ENCODE data around the gene SCO1. TPM values are rescaled to one million over a fixed set of nuclear protein-coding genes. Genes with fewer than 3 reads are reported as not detected.

SCO1 gene
- total and polyA plus RNA-seq, 2 of the 4 experiments (the other 2 are of a cell fraction), result 17.0 to 21.7 TPM

GRCh38 chr17:10663231-10663630 is 34.1 kb downstream of the SCO1 start:
- H3K27ac ChIP-seq (ENCODE audit: insufficient read depth, low read length), result no peak overlapping the region
- H2AFZ ChIP-seq (replicated peaks; ENCODE audit: low read length, poor library complexity), result no peak overlapping the region
- intact Hi-C loops (cut with micrococcal nuclease) (no loop called here), in situ Hi-C loops (cut with MboI; ENCODE audit: low sequenced_read_pairs) (loop anchor here (10.0 to 25.0 kb wide), 2 partner anchors 62 to 1324 kb away; partner anchors contain the start of gene ZNF18), dilution Hi-C loops (cut with HindIII; ENCODE audit: low sequenced_read_pairs, unreplicated experiment) (no loop called here)
- no peak overlapping the region for H2AK5ac ChIP-seq (ENCODE audit: low read depth, low read length)
- no peak overlapping the region for H3K56ac ChIP-seq (ENCODE audit: extremely low read depth, insufficient read depth, low read length)
- H4K20me1 ChIP-seq (ENCODE audit: insufficient read depth, low read length), result no peaks in the 10 kb centered on the region
- DNase-seq, result no peak
- CTCF ChIA-PET, result no interaction called here
- TF ChIP-seq CHD1 (IDR thresholded peaks at IDR 0.05; ENCODE audit: low read depth, low read length), result no peak
- TF ChIP-seq NFE2L2 (IDR thresholded peaks at IDR 0.05; ENCODE audit: low read depth, low read length), result no peak
- no peak for TF ChIP-seq ELK1 (IDR thresholded peaks at IDR 0.05; ENCODE audit: borderline replicate concordance, low read depth, low read length)
- no peak for TF ChIP-seq MAFK (IDR thresholded peaks at IDR 0.05; ENCODE audit: low read depth, low read length)
- TF ChIP-seq USF2 (IDR thresholded peaks at IDR 0.05; ENCODE audit: low read depth, low read length), result no peak
- TF ChIP-seq POLR2A (IDR thresholded peaks at IDR 0.05; ENCODE audit: low read depth, low read length), result no peak
- no peak for TF ChIP-seq MXI1 (IDR thresholded peaks at IDR 0.05; ENCODE audit: borderline replicate concordance, low read depth, low read length)
- TF ChIP-seq FOS (IDR thresholded peaks at IDR 0.05; ENCODE audit: low read depth, low read length), result no peak
- TF ChIP-seq CEBPB (IDR thresholded peaks at IDR 0.05; ENCODE audit: low read depth, low read length), result no peak
- TF ChIP-seq, protein P1, sequence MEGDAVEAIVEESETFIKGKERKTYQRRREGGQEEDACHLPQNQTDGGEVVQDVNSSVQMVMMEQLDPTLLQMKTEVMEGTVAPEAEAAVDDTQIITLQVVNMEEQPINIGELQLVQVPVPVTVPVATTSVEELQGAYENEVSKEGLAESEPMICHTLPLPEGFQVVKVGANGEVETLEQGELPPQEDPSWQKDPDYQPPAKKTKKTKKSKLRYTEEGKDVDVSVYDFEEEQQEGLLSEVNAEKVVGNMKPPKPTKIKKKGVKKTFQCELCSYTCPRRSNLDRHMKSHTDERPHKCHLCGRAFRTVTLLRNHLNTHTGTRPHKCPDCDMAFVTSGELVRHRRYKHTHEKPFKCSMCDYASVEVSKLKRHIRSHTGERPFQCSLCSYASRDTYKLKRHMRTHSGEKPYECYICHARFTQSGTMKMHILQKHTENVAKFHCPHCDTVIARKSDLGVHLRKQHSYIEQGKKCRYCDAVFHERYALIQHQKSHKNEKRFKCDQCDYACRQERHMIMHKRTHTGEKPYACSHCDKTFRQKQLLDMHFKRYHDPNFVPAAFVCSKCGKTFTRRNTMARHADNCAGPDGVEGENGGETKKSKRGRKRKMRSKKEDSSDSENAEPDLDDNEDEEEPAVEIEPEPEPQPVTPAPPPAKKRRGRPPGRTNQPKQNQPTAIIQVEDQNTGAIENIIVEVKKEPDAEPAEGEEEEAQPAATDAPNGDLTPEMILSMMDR (conservative IDR thresholded peaks at IDR 0.05; ENCODE audit: low read depth, low read length), result no peak
- no peak overlapping the region for H3K9ac ChIP-seq (ENCODE audit: low read depth, low read length)
- H3K9me1 ChIP-seq (ENCODE audit: insufficient read depth, low read length), result no peaks in the 10 kb centered on the region; the same call in 1 of the 2 replicates
- peaks cover 4% of the 10 kb centered on the region for H3K4me1 ChIP-seq (ENCODE audit: control insufficient read depth, insufficient read depth, low read length)
- BruUV-seq (replicated peaks), result no TSS peak
- POLR2A ChIA-PET (ENCODE audit: unreplicated experiment), result no interaction called here
- no peak overlapping the region for H4K8ac ChIP-seq (ENCODE audit: low read depth in 2 of 2, low read length in 2 of 2)
- H3K18ac ChIP-seq (ENCODE audit: low read depth, low read length), result no peak overlapping the region
- H2BK15ac ChIP-seq (ENCODE audit: low read depth, low read length), result no peak overlapping the region
- H3K23ac ChIP-seq (ENCODE audit: low read depth, low read length), result no peak overlapping the region
- no peak overlapping the region for H3K4me2 ChIP-seq (ENCODE audit: low read depth, low read length)
- H3K14ac ChIP-seq (replicated peaks; ENCODE audit: low read depth, low read length), result no peak overlapping the region
- no peaks in the 10 kb centered on the region for H3K36me3 ChIP-seq (ENCODE audit: control insufficient read depth, insufficient read depth, low read length)
- no peak overlapping the region for H2BK120ac ChIP-seq (ENCODE audit: low read depth, low read length)
- no peak overlapping the region for H4K5ac ChIP-seq (ENCODE audit: low read depth, low read length)
- H4K91ac ChIP-seq (ENCODE audit: insufficient read depth, low read depth, low read length), result no peak overlapping the region
- H3K4ac ChIP-seq (ENCODE audit: low read depth, low read length), result no peak overlapping the region
- H3K9me3 ChIP-seq (ENCODE audit: control insufficient read depth, insufficient read depth, low read length), result no peaks in the 10 kb centered on the region
- no peak overlapping the region for H2BK20ac ChIP-seq (ENCODE audit: low read depth, low read length)
- WGBS, 2 experiments (ENCODE audit: extremely low coverage in 2 of 2, insufficient read length in 1 of 2), result 90% methylated on average over 4 of the region's 6 CpGs; no CpG with 5 or more reads in 1 of the 2 experiments
- no peak overlapping the region for H3K4me3 ChIP-seq (ENCODE audit: insufficient read depth, low read depth, low read length)
- H3K79me1 ChIP-seq (ENCODE audit: low read depth in 1 of 2, low read length in 2 of 2), result no peaks in the 10 kb centered on the region
- no peak overlapping the region for H2BK5ac ChIP-seq (ENCODE audit: low read depth, low read length, poor library complexity, severe bottlenecking)
- no peak overlapping the region for H2AK9ac ChIP-seq (replicated peaks; ENCODE audit: low read depth, low read length, poor library complexity)
- H3K27me3 ChIP-seq (ENCODE audit: control insufficient read depth, insufficient read depth, low read length), result no peaks in the 10 kb centered on the region
- no peak for ATAC-seq (ENCODE audit: low read depth)
